Measurements from ENCODE around the gene RALGDS.
"Not testable (repeated sequence)": the region's sequence is repeated elsewhere in the genome, so short reads cannot be mapped to it uniquely, and the experiment has no call there.

The RALGDS gene

DNA sequence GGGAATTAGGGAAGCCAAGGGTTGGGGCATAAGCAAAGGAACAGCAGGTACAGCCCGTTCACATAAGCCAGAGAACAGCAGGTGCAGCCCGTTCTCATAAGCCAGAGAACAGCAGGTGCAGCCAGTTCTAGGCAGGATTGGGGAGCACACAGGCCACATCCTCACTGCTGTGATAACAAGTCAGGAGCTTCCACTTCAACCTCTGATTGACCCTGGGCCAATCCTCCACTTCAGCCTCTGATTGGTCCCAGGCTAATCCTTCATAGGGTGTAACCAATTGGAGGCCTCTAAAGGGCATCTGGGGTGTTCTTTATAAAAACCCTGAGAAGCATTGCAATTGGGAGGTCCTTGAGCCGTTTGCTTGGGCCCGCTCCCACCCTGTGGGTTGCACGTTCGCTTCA lies 31.8 kb downstream of the RALGDS start:
- DNase-seq (ENCODE audit: extremely low read depth, low read depth): no peak
- TF ChIP-seq, protein P1, sequence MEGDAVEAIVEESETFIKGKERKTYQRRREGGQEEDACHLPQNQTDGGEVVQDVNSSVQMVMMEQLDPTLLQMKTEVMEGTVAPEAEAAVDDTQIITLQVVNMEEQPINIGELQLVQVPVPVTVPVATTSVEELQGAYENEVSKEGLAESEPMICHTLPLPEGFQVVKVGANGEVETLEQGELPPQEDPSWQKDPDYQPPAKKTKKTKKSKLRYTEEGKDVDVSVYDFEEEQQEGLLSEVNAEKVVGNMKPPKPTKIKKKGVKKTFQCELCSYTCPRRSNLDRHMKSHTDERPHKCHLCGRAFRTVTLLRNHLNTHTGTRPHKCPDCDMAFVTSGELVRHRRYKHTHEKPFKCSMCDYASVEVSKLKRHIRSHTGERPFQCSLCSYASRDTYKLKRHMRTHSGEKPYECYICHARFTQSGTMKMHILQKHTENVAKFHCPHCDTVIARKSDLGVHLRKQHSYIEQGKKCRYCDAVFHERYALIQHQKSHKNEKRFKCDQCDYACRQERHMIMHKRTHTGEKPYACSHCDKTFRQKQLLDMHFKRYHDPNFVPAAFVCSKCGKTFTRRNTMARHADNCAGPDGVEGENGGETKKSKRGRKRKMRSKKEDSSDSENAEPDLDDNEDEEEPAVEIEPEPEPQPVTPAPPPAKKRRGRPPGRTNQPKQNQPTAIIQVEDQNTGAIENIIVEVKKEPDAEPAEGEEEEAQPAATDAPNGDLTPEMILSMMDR (IDR thresholded peaks at IDR 0.05; ENCODE audit: low read depth, low read length, missing control alignments): no peak
- H3K4me3 ChIP-seq (replicated peaks; ENCODE audit: low read depth, low read length): no peak overlapping the region

- TF ChIP-seq, protein P1 (IDR thresholded peaks at IDR 0.05; ENCODE audit: low read depth, low read length, missing control alignments): no peak
- H3K4me3 ChIP-seq (replicated peaks; ENCODE audit: low read depth, low read length): no peak overlapping the region
- no peak for DNase-seq (ENCODE audit: extremely low read depth, low read depth)
These were observed 32.3 kb downstream of the RALGDS start for GRCh38 chr9:133088756-133089155.

- TF ChIP-seq, protein P1 (IDR thresholded peaks at IDR 0.05; ENCODE audit: low read depth, low read length, missing control alignments): no peak
- DNase-seq (ENCODE audit: extremely low read depth, low read depth): no peak
- no peak overlapping the region for H3K4me3 ChIP-seq (replicated peaks; ENCODE audit: low read depth, low read length)
These were observed 32.8 kb downstream of the RALGDS start for GRCh38 chr9:133088146-133088750.

DNA sequence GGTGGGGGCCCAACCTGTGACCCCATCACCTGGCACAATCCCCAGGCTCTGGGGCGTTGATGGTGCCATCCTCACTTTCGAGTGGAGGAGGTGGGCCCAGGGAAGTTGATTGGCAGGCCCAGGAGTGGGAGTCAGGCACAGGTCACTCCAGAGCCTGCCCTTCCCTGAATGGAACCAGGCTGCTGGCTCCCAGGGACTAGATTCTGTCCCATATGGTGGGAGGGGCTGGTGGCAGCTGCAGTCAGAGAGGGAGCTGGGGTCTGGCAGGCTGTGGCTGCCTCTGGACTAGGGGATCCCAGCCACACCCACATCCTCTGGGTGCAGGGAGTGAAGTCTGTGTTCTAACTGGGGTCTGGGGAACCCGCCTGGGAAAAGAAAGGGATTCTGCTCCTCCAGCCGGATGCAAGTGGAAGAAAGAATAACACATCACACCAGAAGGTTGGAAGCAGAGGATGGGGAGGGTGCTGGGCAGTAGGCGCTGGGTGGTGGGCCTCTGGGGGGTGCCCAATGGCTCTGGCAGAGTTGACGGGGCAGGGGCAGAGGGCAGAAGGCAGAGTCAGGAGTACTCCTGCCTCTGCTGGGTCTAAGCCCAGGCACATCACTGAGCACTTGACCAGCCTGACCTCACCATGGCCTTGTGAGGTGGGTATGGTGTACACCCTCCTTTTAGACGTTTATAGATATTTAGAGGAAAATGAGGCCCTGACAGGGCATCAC lies 33.5 kb downstream of the RALGDS start:
- DNase-seq (ENCODE audit: extremely low read depth, low read depth): no peak
- no peak overlapping the region for H3K4me3 ChIP-seq (replicated peaks; ENCODE audit: low read depth, low read length)
- TF ChIP-seq, protein P1 (IDR thresholded peaks at IDR 0.05; ENCODE audit: low read depth, low read length, missing control alignments): no peak

GRCh38 chr9:133086894-133087293 lies 34.1 kb downstream of the RALGDS start:
- no peak for DNase-seq (ENCODE audit: extremely low read depth, low read depth)
- H3K4me3 ChIP-seq (replicated peaks; ENCODE audit: low read depth, low read length): no peak overlapping the region
- TF ChIP-seq, protein P1 (IDR thresholded peaks at IDR 0.05; ENCODE audit: low read depth, low read length, missing control alignments): no peak

- H3K4me3 ChIP-seq (replicated peaks; ENCODE audit: low read depth, low read length); DNase-seq (ENCODE audit: extremely low read depth, low read depth): not testable (repeated sequence)
These were observed 34.7 kb downstream of the RALGDS start for GRCh38 chr9:133086212-133086860.

GRCh38 chr9:133083688-133084087 lies 37.4 kb downstream of the RALGDS start:
- not testable (repeated sequence) for DNase-seq (ENCODE audit: extremely low read depth, low read depth); H3K4me3 ChIP-seq (replicated peaks; ENCODE audit: low read depth, low read length)

- not testable (repeated sequence) for DNase-seq (ENCODE audit: extremely low read depth, low read depth); H3K4me3 ChIP-seq (replicated peaks; ENCODE audit: low read depth, low read length)
These were observed 38.9 kb downstream of the RALGDS start for GRCh38 chr9:133081957-133082644.

GRCh38 chr9:133080786-133081779 lies 40.0 kb downstream of the RALGDS start:
- not testable (repeated sequence) for DNase-seq (ENCODE audit: extremely low read depth, low read depth)

More at GRCh38 chr9:133080786-133081779, 40.0 kb downstream of the RALGDS start:
- H3K4me3 ChIP-seq (replicated peaks; ENCODE audit: low read depth, low read length): not testable (repeated sequence)
